Pericardium fibroblast (primary cell): ENCODE measurements around the gene COX5B. TPM values are rescaled to one million over a fixed set of nuclear protein-coding genes. Genes with fewer than 3 reads are reported as not detected.

Experiments used
- total RNA-seq: library from RNA; depleted of rRNA; stranded (reverse); fragments of >200 nt; gene quantifications from 2 replicates; pipeline ENCODE4 v1.2.3, GENCODE V29; 2015

The COX5B gene
- total RNA-seq = 391 and 476 TPM in 2 replicates

GRCh38 chr2:97645695-97646629 is at the start of gene COX5B:
COX5B (plus strand) TSS chr2:97646062; CDS start chr2:97646087, 25 bp downstream.

GRCh38 chr2:97663962-97664635 is 18.2 kb downstream of the COX5B start, which contains the start of gene ACTR1B:
ACTR1B (minus strand) TSS chr2:97664044; CDS start chr2:97663890, 154 bp downstream.

GRCh38 chr2:97669448-97669847 is 23.6 kb downstream of the COX5B start, which contains the start of gene C2orf92:
C2orf92 (plus strand) TSS chr2:97669713; CDS start chr2:97669789, 76 bp downstream.

Other genes starting within 250 kb of the COX5B start
- 2.7 and 7.4 TPM in 2 replicates for gene ANKRD36B, start 56.2 kb upstream of the COX5B start, total RNA-seq
- 38.9 and 41.2 TPM in 2 replicates for gene ACTR1B, start 18.0 kb downstream of the COX5B start, total RNA-seq
- not detected in 2 replicates for gene C2orf92, start 23.7 kb downstream of the COX5B start, total RNA-seq
- 2.2 TPM in 1 of 2 replicates, not detected in the other for gene ZAP70, start 67.5 kb downstream of the COX5B start, total RNA-seq